PC-3 (cell line): ENCODE data around the gene SDK2. TPM values are rescaled to one million over a fixed set of nuclear protein-coding genes. Genes with fewer than 3 reads are reported as not detected.

Source experiments
- ATAC-seq: fragments of 200-7000 bp; cut with Tn5 transposase; 2 replicates; pipeline ENCODE4 v1.9.1; 2020; ENCODE audit warnings: mild to moderate bottlenecking, moderate library complexity
- BruUV-seq: library from RNA; stranded (reverse); fragments of 400-500 nt; replicated peaks from 2 replicates; lab custom pipeline; 2021; lab: Mats Ljungman, UMichigan
- CTCF ChIA-PET: fragments of 300-600 bp; sonication (Branson Sonifier 250); formaldehyde crosslinking; loops from one replicate; lab custom pipeline; 2022; ENCODE audit warnings: antibody characterized with exemption; lab: Charles Lee
- POLR2A ChIA-PET: fragments of 300-600 bp; sonication (Branson Sonifier 250); formaldehyde crosslinking; loops from one replicate; lab custom pipeline; 2022; ENCODE audit warnings: antibody characterized with exemption; ENCODE audit not compliant: unreplicated experiment; lab: Charles Lee
- DNase-seq: peaks from one replicate; pipeline ENCODE4 v3.0.0-alpha.2; 2015
- H2AFZ ChIP-seq: fragments of 300-600 bp; sonication (generic); 2 replicates; pipeline ENCODE4 v1.6.0; 2016; ENCODE audit warnings: antibody characterized with exemption, low read length
- H3F3A ChIP-seq: fragments of 300-600 bp; sonication (generic); one replicate; pipeline ENCODE4 v1.6.0; 2017; ENCODE audit warnings: antibody characterized with exemption, low read length, control low read depth, mild to moderate bottlenecking; ENCODE audit not compliant: unreplicated experiment
- H3K27ac ChIP-seq: fragments of 300-600 bp; sonication (generic); 2 replicates; pipeline ENCODE4 v1.5.1; 2016; ENCODE audit warnings: mild to moderate bottlenecking, low read length
- H3K27me3 ChIP-seq: fragments of 300-600 bp; sonication (generic); 2 replicates; pipeline ENCODE4 v1.6.1; 2016; ENCODE audit warnings: low read length, mixed read lengths
- H3K36me3 ChIP-seq: fragments of 300-600 bp; sonication (generic); 2 replicates; pipeline ENCODE4 v1.6.1; 2016; ENCODE audit warnings: low read depth, mixed run types, low read length, mixed read lengths
- H3K4me1 ChIP-seq: fragments of 300-600 bp; sonication (generic); 2 replicates; pipeline ENCODE4 v1.5.1; 2016; ENCODE audit warnings: low read length; ENCODE audit not compliant: insufficient read depth
- H3K4me2 ChIP-seq: fragments of 300-600 bp; sonication (generic); 2 replicates; pipeline ENCODE4 v1.6.0; 2016; ENCODE audit warnings: low read length
- H3K4me3 ChIP-seq: fragments of 300-600 bp; sonication (generic); 2 replicates; pipeline ENCODE4 v1.5.1; 2016; ENCODE audit warnings: mild to moderate bottlenecking, low read length, mixed read lengths
- H3K79me2 ChIP-seq: fragments of 300-600 bp; sonication (generic); 2 replicates; pipeline ENCODE4 v1.6.1; 2017; ENCODE audit warnings: low read length, mixed read lengths
- H3K9ac ChIP-seq: fragments of 300-600 bp; sonication (generic); 2 replicates; pipeline ENCODE4 v1.6.0; 2016; ENCODE audit warnings: mild to moderate bottlenecking, low read length
- H3K9me2 ChIP-seq: fragments of 300-600 bp; sonication (generic); replicated peaks from 2 replicates; pipeline ENCODE4 v1.6.1; 2016; ENCODE audit warnings: mixed run types, low read length, mixed read lengths
- H3K9me3 ChIP-seq: fragments of 300-600 bp; sonication (generic); 2 replicates; pipeline ENCODE4 v1.6.1; 2016; ENCODE audit warnings: low read length, mixed read lengths
- H4K20me1 ChIP-seq: fragments of 300-600 bp; sonication (generic); 2 replicates; pipeline ENCODE4 v1.6.1; 2016; ENCODE audit warnings: low read length, mixed read lengths
- EZH2 ChIP-seq: fragments of 300-600 bp; sonication (generic); IDR thresholded peaks from one replicate; pipeline ENCODE4 v1.6.1; 2017; ENCODE audit warnings: antibody characterized with exemption, mild to moderate bottlenecking, low read length; ENCODE audit not compliant: unreplicated experiment
- EZH2phosphoT487 ChIP-seq: fragments of 300-600 bp; sonication (generic); IDR thresholded peaks from 2 replicates; pipeline ENCODE4 v1.6.1; 2018; ENCODE audit warnings: mild to moderate bottlenecking, antibody characterized with exemption, low read length, borderline replicate concordance
- intact Hi-C: fragments of 100-400 bp; cut with micrococcal nuclease; formaldehyde crosslinking; loops from 2 replicates; pipeline ENCODE4 v1.9.0; 2023
- total RNA-seq: library from RNA; depleted of rRNA; stranded (reverse); fragments of >200 nt; gene quantifications from 2 replicates; pipeline ENCODE4 v1.2.3, GENCODE V29; 2014
- TF ChIP-seq, protein P1 (sequence below): fragments of 300-600 bp; sonication (generic); conservative IDR thresholded peaks from 2 replicates; pipeline ENCODE4 v1.5.1; 2017; ENCODE audit warnings: antibody characterized with exemption, low read depth, mild to moderate bottlenecking, low read length

The SDK2 gene
- total RNA-seq, 1 experiment from 2014 or later: 0.07 TPM

DNA sequence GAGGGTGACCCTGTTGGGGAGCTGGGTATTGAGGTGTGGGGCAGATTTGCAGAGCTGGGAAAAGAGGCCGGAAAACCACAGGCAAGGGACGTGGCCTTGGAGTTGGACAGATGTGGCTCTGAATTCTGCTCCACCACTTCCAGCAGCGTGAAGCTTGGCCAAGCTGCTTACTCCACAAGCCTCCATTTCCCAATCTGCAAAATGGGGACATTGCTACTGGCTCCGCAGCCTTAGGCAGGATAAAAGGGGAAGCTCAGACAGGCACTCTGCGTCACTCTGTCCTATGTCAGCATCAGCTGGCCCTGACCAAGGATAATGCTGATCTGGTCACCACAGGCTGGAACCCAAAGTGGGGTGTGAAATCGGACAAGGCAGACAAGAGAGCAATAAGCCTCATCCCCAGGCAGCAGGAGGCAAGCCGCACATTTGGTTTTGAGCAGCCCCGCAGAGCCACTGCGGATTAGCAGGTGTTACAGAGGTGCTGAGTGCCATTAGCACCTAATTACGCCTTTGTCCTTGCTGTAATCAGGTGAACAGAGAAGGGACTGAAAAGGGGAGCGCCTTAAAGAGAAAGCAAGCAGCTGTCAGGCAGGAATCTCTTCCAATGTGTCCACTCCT, 54.8 kb downstream of the SDK2 start:
- DNase-seq (no peak), ATAC-seq (no peak)
- BruUV-seq: no TSS peak
- H3K79me2 ChIP-seq: no peaks in the 10 kb centered on the region
- no peaks in the 10 kb centered on the region for H3K4me1 ChIP-seq
- H3K27ac ChIP-seq: no peak overlapping the region
- no peak overlapping the region for H3K4me2 ChIP-seq
- H3K27me3 ChIP-seq: peaks cover 59% of the 10 kb centered on the region
- H2AFZ ChIP-seq: no peak overlapping the region
- ChIA-PET POLR2A (no interaction called here), CTCF (no interaction called here)
- no peaks in the 10 kb centered on the region for H4K20me1 ChIP-seq
- H3K36me3 ChIP-seq: no peaks in the 10 kb centered on the region
- H3F3A ChIP-seq: no peaks in the 10 kb centered on the region
- H3K9me3 ChIP-seq: no peaks in the 10 kb centered on the region
- no peak overlapping the region for H3K4me3 ChIP-seq
- no peak overlapping the region for H3K9ac ChIP-seq
- intact Hi-C loops: no loop called here
- no peak for TF ChIP-seq EZH2
- TF ChIP-seq EZH2phosphoT487: no peak
- TF ChIP-seq, protein P1, sequence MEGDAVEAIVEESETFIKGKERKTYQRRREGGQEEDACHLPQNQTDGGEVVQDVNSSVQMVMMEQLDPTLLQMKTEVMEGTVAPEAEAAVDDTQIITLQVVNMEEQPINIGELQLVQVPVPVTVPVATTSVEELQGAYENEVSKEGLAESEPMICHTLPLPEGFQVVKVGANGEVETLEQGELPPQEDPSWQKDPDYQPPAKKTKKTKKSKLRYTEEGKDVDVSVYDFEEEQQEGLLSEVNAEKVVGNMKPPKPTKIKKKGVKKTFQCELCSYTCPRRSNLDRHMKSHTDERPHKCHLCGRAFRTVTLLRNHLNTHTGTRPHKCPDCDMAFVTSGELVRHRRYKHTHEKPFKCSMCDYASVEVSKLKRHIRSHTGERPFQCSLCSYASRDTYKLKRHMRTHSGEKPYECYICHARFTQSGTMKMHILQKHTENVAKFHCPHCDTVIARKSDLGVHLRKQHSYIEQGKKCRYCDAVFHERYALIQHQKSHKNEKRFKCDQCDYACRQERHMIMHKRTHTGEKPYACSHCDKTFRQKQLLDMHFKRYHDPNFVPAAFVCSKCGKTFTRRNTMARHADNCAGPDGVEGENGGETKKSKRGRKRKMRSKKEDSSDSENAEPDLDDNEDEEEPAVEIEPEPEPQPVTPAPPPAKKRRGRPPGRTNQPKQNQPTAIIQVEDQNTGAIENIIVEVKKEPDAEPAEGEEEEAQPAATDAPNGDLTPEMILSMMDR: no peak
- no peaks in the 10 kb centered on the region for H3K9me2 ChIP-seq

DNA sequence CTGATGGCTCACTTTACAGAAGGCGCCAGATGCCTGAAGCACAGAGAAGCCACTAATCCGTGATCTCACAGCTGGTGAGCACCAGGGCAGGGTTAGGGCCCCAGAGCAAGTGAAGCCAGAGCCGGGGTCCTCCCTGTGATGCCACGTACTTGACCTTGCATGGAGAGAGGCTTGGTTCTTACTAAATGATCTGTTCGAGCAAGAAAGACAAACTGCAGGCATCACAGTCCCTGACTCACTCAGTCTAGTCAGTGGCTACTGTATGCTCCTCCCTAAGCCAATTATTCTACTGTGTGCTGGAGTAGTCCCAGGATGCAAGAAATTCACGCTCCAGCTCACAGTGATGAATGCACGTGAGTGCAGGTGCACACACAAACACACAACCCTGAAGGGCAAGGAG, 55.4 kb downstream of the SDK2 start:
- TF ChIP-seq, protein P1: no peak
- TF ChIP-seq EZH2phosphoT487 (no peak), EZH2 (no peak)
- no peak overlapping the region for H3K9ac ChIP-seq
- H3K36me3 ChIP-seq: no peaks in the 10 kb centered on the region
- no peak overlapping the region for H3K4me3 ChIP-seq
- ATAC-seq (no peak), DNase-seq (no peak)
- no peaks in the 10 kb centered on the region for H3F3A ChIP-seq
- no peaks in the 10 kb centered on the region for H4K20me1 ChIP-seq
- H3K9me2 ChIP-seq: no peaks in the 10 kb centered on the region
- ChIA-PET CTCF (no interaction called here), POLR2A (no interaction called here)
- H2AFZ ChIP-seq: no peak overlapping the region
- no peaks in the 10 kb centered on the region for H3K79me2 ChIP-seq
- BruUV-seq: no TSS peak
- intact Hi-C loops: no loop called here
- no peaks in the 10 kb centered on the region for H3K9me3 ChIP-seq
- H3K27ac ChIP-seq: no peak overlapping the region
- no peaks in the 10 kb centered on the region for H3K4me1 ChIP-seq
- H3K27me3 ChIP-seq: peaks cover 61% of the 10 kb centered on the region
- H3K4me2 ChIP-seq: no peak overlapping the region

DNA sequence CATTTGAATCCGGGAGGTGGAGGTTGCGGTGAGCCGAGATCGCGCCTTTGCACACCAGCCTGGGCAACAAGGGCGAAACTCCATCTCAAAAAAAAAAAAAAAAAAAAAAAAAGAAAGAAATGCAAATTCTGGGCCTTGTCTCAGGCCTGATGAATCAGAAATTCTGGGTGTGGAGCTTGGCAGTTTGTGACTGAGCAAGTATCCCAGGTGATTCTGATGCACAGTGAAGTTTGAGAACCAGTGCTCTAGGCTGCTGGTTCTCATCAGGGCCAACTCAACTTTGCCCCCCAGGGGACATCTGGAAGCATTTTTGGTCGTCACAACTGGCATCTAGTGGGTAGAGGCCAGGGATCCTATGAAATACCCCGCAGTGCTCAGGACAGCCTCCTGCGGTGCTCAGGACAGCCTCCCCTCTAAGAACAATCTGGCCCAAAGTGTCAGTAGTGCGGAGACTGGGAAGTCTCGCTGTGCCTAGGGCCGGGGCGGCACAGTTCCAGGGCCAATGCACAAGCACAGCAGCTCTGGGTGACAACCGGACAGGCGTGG, 55.9 kb downstream of the SDK2 start:
- Histone ChIP-seq H3F3A (no peaks in the 10 kb centered on the region), H3K4me3 (no peak overlapping the region), H3K36me3 (no peaks in the 10 kb centered on the region), H3K79me2 (no peaks in the 10 kb centered on the region), H3K9me2 (no peaks in the 10 kb centered on the region), H3K4me2 (no peak overlapping the region), H3K27me3 (peaks cover 64% of the 10 kb centered on the region), H3K9me3 (no peaks in the 10 kb centered on the region), H4K20me1 (no peaks in the 10 kb centered on the region), H2AFZ (no peak overlapping the region), H3K9ac (no peak overlapping the region), H3K27ac (no peak overlapping the region), H3K4me1 (no peaks in the 10 kb centered on the region)
- ATAC-seq (no peak), DNase-seq (no peak)
- ChIA-PET POLR2A (no interaction called here), CTCF (no interaction called here)
- intact Hi-C loops: no loop called here
- no TSS peak for BruUV-seq
- TF ChIP-seq, protein P1: no peak
- TF ChIP-seq EZH2: no peak
- no peak for TF ChIP-seq EZH2phosphoT487
